Measurements from ENCODE around the gene MGLL. TPM values are rescaled to one million over a fixed set of nuclear protein-coding genes. Genes with fewer than 3 reads are reported as not detected.

Gene MGLL
- total RNA-seq, 1 donor from 2014 or later = 12.5 TPM

DNA sequence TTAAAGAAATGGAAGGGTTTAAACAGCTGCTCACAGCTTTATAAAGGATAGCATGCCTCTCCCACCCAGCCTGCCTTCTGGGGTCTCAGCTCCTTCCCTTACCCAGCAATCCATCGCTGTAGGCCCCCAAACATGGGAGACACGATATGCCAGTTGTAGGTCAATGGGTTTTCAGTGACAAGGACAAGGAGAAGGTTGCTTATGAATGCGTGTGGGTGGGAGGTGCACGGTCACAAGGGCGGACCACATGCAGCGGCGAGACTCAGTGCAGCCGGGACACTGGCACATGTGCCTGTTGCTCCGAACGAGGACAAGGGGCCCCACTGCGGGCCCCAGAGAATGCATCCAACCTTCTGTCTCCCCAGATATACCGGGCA, 67.0 kb downstream of the MGLL start:
- H3K9ac ChIP-seq (ENCODE audit: low read depth in 1 of 3, low read length in 3 of 3) = no peak overlapping the region
- peak overlapping the region; percentile 1 for H3K27ac ChIP-seq (ENCODE audit: low read depth, low read length)

DNA sequence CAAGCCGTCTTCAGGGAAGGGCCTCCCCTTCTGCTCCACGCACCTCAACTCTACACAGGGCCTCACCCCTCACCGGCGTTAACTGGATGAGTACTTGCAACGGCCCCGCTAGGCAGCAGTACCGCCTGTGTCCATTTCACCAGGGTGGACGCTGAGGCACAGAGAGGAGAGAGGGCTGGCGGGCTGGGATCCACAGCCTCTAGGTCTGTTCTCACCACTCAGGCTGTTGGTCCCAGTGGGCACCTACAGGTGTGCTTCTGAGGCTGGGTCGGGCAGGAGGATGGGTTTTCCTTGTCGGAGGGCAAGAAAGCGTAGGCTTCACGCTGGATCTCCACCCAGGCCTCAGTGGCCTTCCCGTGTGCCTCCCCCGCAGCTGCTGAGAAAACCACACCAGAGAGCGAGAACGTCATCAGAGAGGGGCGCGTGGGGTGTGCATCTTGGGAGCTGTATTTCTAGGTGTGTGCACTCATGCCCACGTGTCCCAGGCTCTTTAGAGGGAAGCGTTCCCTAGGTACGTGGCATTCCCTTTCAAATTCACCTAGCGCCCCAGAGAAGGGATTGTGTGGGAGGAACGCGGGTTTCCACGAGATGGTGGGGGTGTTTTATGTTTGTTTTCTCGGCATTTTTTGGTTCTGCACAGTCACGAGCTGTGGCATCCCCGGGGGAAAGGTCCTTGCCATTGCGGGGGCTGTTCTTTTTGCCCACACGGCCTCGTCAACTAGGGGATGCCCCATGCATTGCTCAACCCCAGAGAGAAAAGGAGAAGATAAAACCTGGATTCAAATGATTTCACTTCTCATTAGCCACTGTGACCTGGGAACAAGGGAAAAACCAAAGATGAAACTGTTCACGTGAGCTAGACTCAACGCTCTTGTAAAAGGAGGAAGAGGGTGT, 67.7 kb downstream of the MGLL start:
- H3K36me3 ChIP-seq (ENCODE audit: control insufficient read depth in 3 of 3, insufficient read depth in 3 of 3, low read length in 3 of 3) = peaks cover 0 to 7% (median 0%) of the 10 kb centered on the region in 3 donors
- H3K9me3 ChIP-seq (ENCODE audit: control insufficient read depth in 3 of 3, low read length in 3 of 3) = no peaks in the 10 kb centered on the region
- H3K27ac ChIP-seq (ENCODE audit: low read depth, low read length) = peak overlapping the region; percentile 23
- H3K4me3 ChIP-seq (ENCODE audit: low read length in 3 of 3) = no peak overlapping the region
- H3K9ac ChIP-seq (ENCODE audit: low read depth in 1 of 3, low read length in 3 of 3) = no peak overlapping the region
- H3K4me1 ChIP-seq (ENCODE audit: control insufficient read depth in 3 of 3, insufficient read depth in 3 of 3, low read length in 3 of 3) = peaks cover 20 to 38% (median 37%) of the 10 kb centered on the region in 3 donors
- no peaks in the 10 kb centered on the region for H3K27me3 ChIP-seq (ENCODE audit: control insufficient read depth in 3 of 3, insufficient read depth in 3 of 3, low read length in 3 of 3)

More for the DNA sequence above, 67.0 kb downstream of the MGLL start:
- Histone ChIP-seq H3K4me3 (ENCODE audit: low read length in 3 of 3) (no peak overlapping the region), H3K4me1 (ENCODE audit: control insufficient read depth in 3 of 3, insufficient read depth in 3 of 3, low read length in 3 of 3) (peaks cover 18 to 37% (median 36%) of the 10 kb centered on the region in 3 donors), H3K9me3 (ENCODE audit: control insufficient read depth in 3 of 3, low read length in 3 of 3) (no peaks in the 10 kb centered on the region), H3K27me3 (ENCODE audit: control insufficient read depth in 3 of 3, insufficient read depth in 3 of 3, low read length in 3 of 3) (no peaks in the 10 kb centered on the region), H3K36me3 (ENCODE audit: control insufficient read depth in 3 of 3, insufficient read depth in 3 of 3, low read length in 3 of 3) (peaks cover 0 to 7% (median 3%) of the 10 kb centered on the region in 3 donors)

DNA sequence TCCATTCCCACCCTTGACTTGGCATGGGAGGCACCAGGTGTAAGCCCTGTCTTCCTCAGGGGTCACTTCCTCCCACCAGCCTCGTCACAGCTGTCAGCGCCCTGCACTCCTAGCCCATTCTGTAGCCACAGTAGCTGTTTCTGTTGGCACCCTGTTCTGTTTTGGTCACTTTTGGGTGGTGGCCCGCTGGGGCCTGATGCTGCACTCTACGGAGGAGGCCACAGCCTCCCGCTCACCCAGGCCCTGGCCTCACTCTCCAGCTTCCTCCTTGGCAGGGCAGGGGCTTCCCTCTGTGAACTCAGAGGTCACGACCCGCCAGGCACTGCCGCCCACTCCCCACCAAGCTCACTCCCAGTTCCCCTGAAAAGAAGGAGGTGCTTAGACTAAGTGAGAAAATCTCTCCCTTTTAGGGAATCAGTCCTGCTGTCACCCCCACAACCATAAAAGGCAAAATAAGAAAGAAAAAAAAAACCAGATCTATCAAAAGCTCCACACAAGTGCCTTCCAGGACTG, 68.4 kb downstream of the MGLL start:
- Histone ChIP-seq H3K4me1 (ENCODE audit: control insufficient read depth in 3 of 3, insufficient read depth in 3 of 3, low read length in 3 of 3) (peaks cover 27 to 45% (median 42%) of the 10 kb centered on the region in 3 donors), H3K9me3 (ENCODE audit: control insufficient read depth in 3 of 3, low read length in 3 of 3) (no peaks in the 10 kb centered on the region), H3K4me3 (ENCODE audit: low read length in 3 of 3) (no peak overlapping the region), H3K9ac (ENCODE audit: low read depth in 1 of 3, low read length in 3 of 3) (peak overlapping the region in 1 of 3 donors; percentile 25), H3K27me3 (ENCODE audit: control insufficient read depth in 3 of 3, insufficient read depth in 3 of 3, low read length in 3 of 3) (no peaks in the 10 kb centered on the region), H3K36me3 (ENCODE audit: control insufficient read depth in 3 of 3, insufficient read depth in 3 of 3, low read length in 3 of 3) (peaks cover 0 to 5% (median 0%) of the 10 kb centered on the region in 3 donors), H3K27ac (ENCODE audit: low read depth, low read length) (peak overlapping the region; percentile 26)

DNA sequence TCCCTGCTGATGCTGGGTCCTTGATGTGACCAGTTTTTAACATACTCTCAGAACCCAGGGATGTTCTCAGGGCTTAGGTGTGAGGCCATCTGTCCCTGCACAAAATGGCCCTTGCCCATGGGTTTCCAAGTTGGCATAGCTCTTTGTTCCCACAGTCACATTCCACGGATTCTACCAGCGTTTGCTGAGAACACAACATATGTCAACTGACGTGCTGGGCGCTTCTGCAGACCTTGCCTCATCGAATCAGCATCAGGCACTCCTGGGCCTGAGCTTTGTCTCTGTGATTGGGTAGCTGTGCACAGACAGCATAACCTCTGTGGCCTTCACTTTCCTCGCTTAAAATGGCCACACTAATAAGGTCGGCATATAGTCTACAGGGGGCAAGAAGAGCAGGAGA, 69.0 kb downstream of the MGLL start:
- H3K4me3 ChIP-seq (ENCODE audit: low read length in 3 of 3) = no peak overlapping the region
- no peaks in the 10 kb centered on the region for H3K9me3 ChIP-seq (ENCODE audit: control insufficient read depth in 3 of 3, low read length in 3 of 3)
- no peak overlapping the region for H3K9ac ChIP-seq (ENCODE audit: low read depth in 1 of 3, low read length in 3 of 3)
- peaks cover 33 to 51% (median 49%) of the 10 kb centered on the region in 3 donors for H3K4me1 ChIP-seq (ENCODE audit: control insufficient read depth in 3 of 3, insufficient read depth in 3 of 3, low read length in 3 of 3)
- H3K27ac ChIP-seq (ENCODE audit: low read depth, low read length) = peak overlapping the region; percentile 26
- no peaks in the 10 kb centered on the region for H3K27me3 ChIP-seq (ENCODE audit: control insufficient read depth in 3 of 3, insufficient read depth in 3 of 3, low read length in 3 of 3)
- peaks cover 0 to 5% (median 0%) of the 10 kb centered on the region in 3 donors for H3K36me3 ChIP-seq (ENCODE audit: control insufficient read depth in 3 of 3, insufficient read depth in 3 of 3, low read length in 3 of 3)

GRCh38 chr3:127751782-127752181, 70.5 kb downstream of the MGLL start:
- no peak overlapping the region for H3K27ac ChIP-seq (ENCODE audit: low read depth, low read length)
- no peak overlapping the region for H3K9ac ChIP-seq (ENCODE audit: low read depth in 1 of 3, low read length in 3 of 3)
- H3K4me3 ChIP-seq (ENCODE audit: low read length in 3 of 3) = no peak overlapping the region
- peaks cover 0 to 5% (median 0%) of the 10 kb centered on the region in 3 donors for H3K36me3 ChIP-seq (ENCODE audit: control insufficient read depth in 3 of 3, insufficient read depth in 3 of 3, low read length in 3 of 3)
- H3K27me3 ChIP-seq (ENCODE audit: control insufficient read depth in 3 of 3, insufficient read depth in 3 of 3, low read length in 3 of 3) = no peaks in the 10 kb centered on the region
- peaks cover 44 to 64% (median 64%) of the 10 kb centered on the region in 3 donors for H3K4me1 ChIP-seq (ENCODE audit: control insufficient read depth in 3 of 3, insufficient read depth in 3 of 3, low read length in 3 of 3)
- H3K9me3 ChIP-seq (ENCODE audit: control insufficient read depth in 3 of 3, low read length in 3 of 3) = no peaks in the 10 kb centered on the region

GRCh38 chr3:127751163-127751621, 71.1 kb downstream of the MGLL start:
- Histone ChIP-seq H3K36me3 (ENCODE audit: control insufficient read depth in 3 of 3, insufficient read depth in 3 of 3, low read length in 3 of 3) (peaks cover 0 to 5% (median 0%) of the 10 kb centered on the region in 3 donors), H3K27ac (ENCODE audit: low read depth, low read length) (no peak overlapping the region), H3K4me1 (ENCODE audit: control insufficient read depth in 3 of 3, insufficient read depth in 3 of 3, low read length in 3 of 3) (peaks cover 45 to 68% (median 67%) of the 10 kb centered on the region in 3 donors), H3K9ac (ENCODE audit: low read depth in 1 of 3, low read length in 3 of 3) (peak overlapping the region in 2 of 3 donors; percentile 2 to 33), H3K9me3 (ENCODE audit: control insufficient read depth in 3 of 3, low read length in 3 of 3) (no peaks in the 10 kb centered on the region), H3K4me3 (ENCODE audit: low read length in 3 of 3) (peak overlapping the region in 1 of 3 donors; percentile 29), H3K27me3 (ENCODE audit: control insufficient read depth in 3 of 3, insufficient read depth in 3 of 3, low read length in 3 of 3) (no peaks in the 10 kb centered on the region)

DNA sequence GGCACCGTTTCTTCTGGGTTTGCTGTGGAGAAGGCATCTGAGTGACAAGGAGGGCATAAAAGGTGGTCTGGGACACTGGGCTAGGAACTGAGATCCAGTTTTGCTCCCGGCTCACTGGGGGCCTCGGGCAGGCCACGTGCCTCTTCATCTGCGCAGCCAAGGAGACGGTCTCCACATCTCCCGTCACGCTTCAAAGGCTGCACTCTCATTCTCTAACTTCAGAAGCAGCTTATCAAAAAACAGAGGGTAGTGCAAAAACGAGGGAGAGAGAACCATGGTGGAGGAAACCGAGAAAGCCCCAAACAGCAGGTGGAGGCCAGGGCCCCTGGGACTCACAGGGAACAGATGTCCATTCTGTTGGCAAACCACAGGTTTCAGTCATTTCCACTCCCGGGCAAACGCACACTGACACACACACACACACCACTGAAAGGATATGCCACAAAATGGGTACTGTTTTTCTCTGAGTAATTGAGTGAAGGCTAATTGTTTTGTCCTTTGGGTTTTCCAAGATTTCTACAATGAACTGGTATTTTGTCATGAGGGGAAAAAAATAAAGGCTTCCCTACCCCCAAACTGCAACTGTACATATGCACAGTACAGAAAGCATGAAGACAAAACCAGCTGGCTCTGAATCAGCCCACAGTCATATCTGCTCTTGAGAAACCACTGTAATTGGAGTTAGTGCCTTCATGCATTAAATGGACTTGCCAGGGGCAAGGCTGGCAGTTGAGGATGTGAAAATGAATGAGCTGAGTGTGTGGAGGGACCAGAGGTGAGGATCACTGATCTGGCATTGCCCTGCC, 71.9 kb downstream of the MGLL start:
- peaks cover 0 to 5% (median 0%) of the 10 kb centered on the region in 3 donors for H3K36me3 ChIP-seq (ENCODE audit: control insufficient read depth in 3 of 3, insufficient read depth in 3 of 3, low read length in 3 of 3)
- H3K4me1 ChIP-seq (ENCODE audit: control insufficient read depth in 3 of 3, insufficient read depth in 3 of 3, low read length in 3 of 3) = peaks cover 45 to 75% (median 72%) of the 10 kb centered on the region in 3 donors
- no peaks in the 10 kb centered on the region for H3K9me3 ChIP-seq (ENCODE audit: control insufficient read depth in 3 of 3, low read length in 3 of 3)
- H3K27ac ChIP-seq (ENCODE audit: low read depth, low read length) = no peak overlapping the region
- no peak overlapping the region for H3K4me3 ChIP-seq (ENCODE audit: low read length in 3 of 3)
- H3K27me3 ChIP-seq (ENCODE audit: control insufficient read depth in 3 of 3, insufficient read depth in 3 of 3, low read length in 3 of 3) = no peaks in the 10 kb centered on the region
- peak overlapping the region in 1 of 3 donors; percentile 1 for H3K9ac ChIP-seq (ENCODE audit: low read depth in 1 of 3, low read length in 3 of 3)

DNA sequence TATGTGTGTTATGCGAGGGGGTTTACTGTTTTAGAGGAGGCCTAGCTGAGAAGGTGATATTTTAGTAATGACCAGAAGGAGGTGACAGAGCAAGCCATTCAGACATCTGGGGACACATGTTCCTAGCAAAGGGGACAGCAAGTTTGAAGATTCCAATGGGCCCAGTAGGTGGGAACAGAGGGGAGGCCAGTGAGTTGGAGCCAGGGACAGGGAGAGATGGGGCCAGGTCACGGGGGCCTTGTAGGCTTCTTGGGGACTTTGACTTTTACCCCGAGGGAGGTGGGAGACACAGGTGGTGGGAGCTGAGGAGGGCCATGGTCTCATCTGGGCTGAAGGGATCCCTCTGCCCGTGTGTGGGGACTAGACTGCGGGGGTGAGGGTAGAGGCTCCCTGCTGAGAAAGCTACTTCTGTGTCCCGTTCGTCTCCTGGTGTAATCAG, 72.5 kb downstream of the MGLL start:
- Histone ChIP-seq H3K4me3 (ENCODE audit: low read length in 3 of 3) (no peak overlapping the region), H3K4me1 (ENCODE audit: control insufficient read depth in 3 of 3, insufficient read depth in 3 of 3, low read length in 3 of 3) (peaks cover 50 to 81% (median 75%) of the 10 kb centered on the region in 3 donors), H3K36me3 (ENCODE audit: control insufficient read depth in 3 of 3, insufficient read depth in 3 of 3, low read length in 3 of 3) (peaks cover 0 to 5% (median 3%) of the 10 kb centered on the region in 3 donors), H3K9ac (ENCODE audit: low read depth in 1 of 3, low read length in 3 of 3) (peak overlapping the region in 1 of 3 donors; percentile 1), H3K27me3 (ENCODE audit: control insufficient read depth in 3 of 3, insufficient read depth in 3 of 3, low read length in 3 of 3) (no peaks in the 10 kb centered on the region), H3K9me3 (ENCODE audit: control insufficient read depth in 3 of 3, low read length in 3 of 3) (no peaks in the 10 kb centered on the region), H3K27ac (ENCODE audit: low read depth, low read length) (peak overlapping the region; percentile 61)

DNA sequence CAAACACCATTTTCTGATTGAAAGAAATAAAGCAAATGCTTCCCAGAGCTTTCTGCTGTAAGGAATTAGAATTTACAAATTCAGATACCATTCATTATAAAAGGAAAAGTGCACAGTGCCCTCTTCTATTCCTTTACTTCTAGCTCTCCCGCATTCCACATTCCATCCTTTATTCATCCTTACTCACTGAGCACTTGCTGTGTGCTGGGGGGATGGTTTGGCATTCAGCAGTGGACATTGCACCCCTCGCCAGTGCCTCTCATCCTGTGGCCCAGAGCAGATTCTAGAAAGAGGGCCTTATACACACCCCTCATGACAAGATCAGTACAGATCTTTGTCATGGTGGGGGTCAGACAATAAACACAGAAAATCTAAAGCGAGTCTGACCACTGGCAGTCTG, 73.0 kb downstream of the MGLL start:
- Histone ChIP-seq H3K27ac (ENCODE audit: low read depth, low read length) (peak overlapping the region; percentile 61), H3K4me1 (ENCODE audit: control insufficient read depth in 3 of 3, insufficient read depth in 3 of 3, low read length in 3 of 3) (peaks cover 53 to 81% (median 75%) of the 10 kb centered on the region in 3 donors), H3K4me3 (ENCODE audit: low read length in 3 of 3) (no peak overlapping the region), H3K27me3 (ENCODE audit: control insufficient read depth in 3 of 3, insufficient read depth in 3 of 3, low read length in 3 of 3) (no peaks in the 10 kb centered on the region), H3K9ac (ENCODE audit: low read depth in 1 of 3, low read length in 3 of 3) (no peak overlapping the region), H3K36me3 (ENCODE audit: control insufficient read depth in 3 of 3, insufficient read depth in 3 of 3, low read length in 3 of 3) (peaks cover 0 to 5% (median 4%) of the 10 kb centered on the region in 3 donors), H3K9me3 (ENCODE audit: control insufficient read depth in 3 of 3, low read length in 3 of 3) (no peaks in the 10 kb centered on the region)

All from skeletal muscle tissue (tissue), 4 donors.